UCSD-AML1 (cell line): ENCODE measurements around the gene PSTPIP1.

Experiments used
- DNase-seq: peaks from one replicate; lab custom pipeline; 2025; ENCODE audit not compliant: unreplicated experiment; lab: John Stamatoyannopoulos, UW

The PSTPIP1 gene

GRCh38 chr15:76978522-76979330 lies 16.2 kb upstream of the PSTPIP1 start:
- DNase-seq: no peak

DNA sequence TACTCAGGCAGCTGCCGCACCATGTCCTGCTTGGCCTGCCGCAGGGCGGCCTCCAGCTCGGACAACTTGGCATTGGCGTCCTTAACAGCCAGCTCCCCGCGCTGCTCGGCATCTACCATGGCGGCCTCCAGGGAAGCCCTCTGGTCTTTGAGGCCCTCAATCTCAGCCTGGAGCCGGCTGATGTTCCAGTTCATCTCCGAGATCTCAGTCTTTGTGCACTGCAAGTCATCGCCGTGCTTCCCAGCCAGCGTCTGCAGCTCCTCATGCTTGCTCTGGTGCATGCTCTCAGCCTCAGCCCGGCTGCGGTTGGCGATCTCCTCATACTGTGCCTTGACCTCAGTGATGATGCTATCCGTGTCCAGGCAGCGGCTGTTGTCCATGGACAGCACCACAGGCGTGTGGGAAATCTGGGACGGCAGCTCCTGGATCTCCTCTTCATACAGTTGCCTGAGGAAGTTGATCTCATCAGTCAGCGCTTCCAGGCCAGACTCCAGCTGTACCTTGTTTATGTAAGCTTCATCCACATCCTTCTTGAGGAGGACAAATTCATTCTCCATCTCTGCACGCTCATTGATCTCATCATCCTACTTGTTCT lies 15.5 kb upstream of the PSTPIP1 start:
- no peak for DNase-seq

DNA sequence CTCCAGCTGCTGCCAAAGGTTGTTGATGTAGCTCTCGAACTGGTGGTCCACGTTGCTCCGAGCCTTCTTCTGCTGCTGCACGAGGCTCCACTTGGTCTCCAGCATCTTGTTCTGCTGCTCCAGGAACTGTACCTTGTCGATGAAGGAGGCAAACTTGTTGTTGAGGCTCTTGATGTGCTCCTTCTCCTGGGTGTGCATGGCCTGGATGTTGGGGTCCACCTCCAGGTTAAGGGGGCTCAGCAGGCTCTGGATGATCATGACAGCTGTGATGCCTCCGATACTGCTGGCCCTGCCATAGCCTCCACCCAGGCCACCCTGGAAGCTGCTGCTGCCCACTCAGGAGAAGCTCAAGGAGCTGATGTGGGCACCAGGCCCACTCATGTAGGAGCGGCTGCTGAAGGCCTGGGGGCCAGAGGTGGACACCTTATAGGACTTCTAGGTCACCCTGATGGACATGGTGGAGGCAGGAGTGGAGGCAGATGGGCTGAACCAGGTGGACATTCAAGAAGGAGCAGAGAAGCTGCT lies 14.9 kb upstream of the PSTPIP1 start:
- DNase-seq: no peak

GRCh38 chr15:76982356-76982755 lies 12.6 kb upstream of the PSTPIP1 start:
- no peak for DNase-seq

GRCh38 chr15:76982756-76983155 lies 12.2 kb upstream of the PSTPIP1 start:
- no peak for DNase-seq

DNA sequence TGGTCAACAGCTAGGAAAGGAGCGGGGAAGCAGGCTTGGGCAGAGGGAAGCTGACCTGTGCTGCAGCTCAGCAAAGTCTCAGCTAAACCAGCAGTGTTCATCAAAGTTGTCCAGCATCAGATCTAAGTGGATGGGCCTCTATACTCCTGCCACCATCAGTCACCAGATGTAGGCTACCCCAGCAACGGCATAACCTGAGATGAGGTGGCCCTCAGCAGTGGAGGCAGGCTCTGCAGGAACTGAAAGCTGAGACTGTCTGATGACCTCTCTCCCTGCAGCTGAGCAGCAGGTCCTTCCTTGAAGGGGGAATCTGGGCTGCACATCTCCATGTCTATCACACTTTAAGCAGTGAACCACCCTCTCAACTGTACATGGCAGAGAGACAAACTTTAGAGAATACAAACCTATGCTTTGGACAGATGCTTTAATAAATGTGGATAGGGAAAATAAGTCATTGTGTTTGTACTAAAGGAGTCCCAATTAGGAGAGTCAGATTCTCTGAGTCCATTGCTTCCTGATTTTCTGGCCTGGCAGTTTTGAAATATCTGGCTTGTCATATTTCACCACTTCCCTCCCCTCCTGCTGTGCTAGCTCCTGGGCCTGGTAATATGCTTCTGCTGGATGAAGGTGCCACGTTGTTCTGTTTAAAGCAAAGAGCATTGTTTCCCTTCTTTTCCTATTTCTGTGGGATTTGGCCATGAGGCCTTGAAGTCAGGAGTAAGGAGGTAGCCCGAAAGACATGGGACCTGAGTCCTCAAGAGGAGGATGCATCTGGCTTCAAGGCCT lies 11.1 kb upstream of the PSTPIP1 start:
- DNase-seq: peak; percentile 25

GRCh38 chr15:76986743-76987142 lies 8.2 kb upstream of the PSTPIP1 start:
- DNase-seq: no peak

GRCh38 chr15:76987276-76987675 lies 7.7 kb upstream of the PSTPIP1 start:
- DNase-seq: no peak

DNA sequence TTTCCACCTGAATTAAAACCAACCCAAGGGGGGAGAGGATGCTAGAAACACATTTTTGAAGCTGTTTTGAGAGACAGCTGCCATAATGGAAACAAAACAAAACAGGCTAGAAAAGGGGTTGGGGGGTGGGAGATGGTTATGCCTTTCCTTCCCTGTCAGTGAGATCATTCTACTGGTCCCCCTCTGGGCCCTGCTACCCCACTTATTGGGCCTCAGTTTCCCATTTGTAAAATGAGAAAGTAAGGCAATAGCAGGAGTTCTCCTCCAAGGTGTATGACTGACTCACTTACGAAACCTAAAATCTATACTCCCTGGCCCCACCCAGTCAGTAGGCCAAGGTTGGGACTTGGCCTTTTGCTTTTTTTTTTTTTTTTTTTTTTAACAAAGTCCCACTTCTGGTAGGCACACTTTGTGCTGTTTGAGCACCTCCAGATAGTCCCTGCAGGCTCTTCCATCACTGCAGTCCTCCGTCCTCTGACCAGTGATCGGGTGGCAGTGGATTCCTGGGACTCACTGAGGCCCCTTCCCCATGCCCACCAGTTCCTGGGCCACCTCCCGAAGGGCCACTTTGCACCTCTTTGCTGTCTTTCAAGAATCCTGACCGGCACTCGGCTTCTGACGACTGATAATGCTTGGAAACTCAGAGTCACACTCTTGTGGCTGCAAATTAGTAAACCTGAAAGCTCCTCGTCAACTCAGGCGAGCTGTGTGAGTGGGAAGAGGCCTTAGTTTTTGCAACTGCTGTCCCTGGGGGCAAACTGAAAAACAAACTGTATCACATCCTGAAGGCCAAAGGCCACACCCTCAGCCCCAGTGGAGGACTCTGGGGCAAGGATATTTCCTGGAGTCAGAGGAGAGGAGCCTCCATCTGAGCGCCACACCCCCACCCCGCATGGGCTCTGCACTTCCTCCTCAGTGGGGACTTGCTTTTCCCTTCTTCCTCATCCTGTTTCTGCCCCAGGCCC lies 6.7 kb upstream of the PSTPIP1 start:
- peak; percentile 86 for DNase-seq

GRCh38 chr15:76988867-76989780 lies 5.8 kb upstream of the PSTPIP1 start:
- peak; percentile 75 for DNase-seq

GRCh38 chr15:76991048-76991447 lies 3.9 kb upstream of the PSTPIP1 start:
- peak; percentile 30 for DNase-seq

GRCh38 chr15:76991741-76992645 lies 2.9 kb upstream of the PSTPIP1 start:
- no peak for DNase-seq

GRCh38 chr15:76993114-76993725 lies 1.7 kb upstream of the PSTPIP1 start:
- no peak for DNase-seq

GRCh38 chr15:76994001-76994400 lies 925 bp upstream of the PSTPIP1 start:
- DNase-seq: peak; percentile 36

DNA sequence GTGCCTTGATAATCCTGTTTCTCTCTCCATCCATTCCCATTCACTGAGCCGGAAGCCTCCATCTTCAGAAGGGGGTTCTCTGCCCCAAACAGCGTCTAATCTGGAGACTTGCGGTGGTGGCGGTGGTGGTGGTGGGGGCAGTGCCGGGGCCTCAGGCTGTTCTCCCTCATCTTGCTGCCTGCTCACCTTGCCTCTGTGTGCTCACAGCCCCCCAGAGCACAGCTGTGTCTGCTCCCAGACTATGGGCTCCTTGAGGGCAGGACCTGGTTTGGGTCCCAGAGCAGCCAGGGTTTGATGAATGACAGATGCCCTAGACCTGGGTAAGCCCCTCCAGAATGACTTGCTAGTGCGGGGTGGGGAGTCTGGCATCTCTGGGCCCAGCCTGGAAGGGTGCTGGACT lies 430 bp upstream of the PSTPIP1 start:
- no peak for DNase-seq

- no peak for DNase-seq
These were observed 1.2 kb downstream of the PSTPIP1 start for GRCh38 chr15:76996076-76996525.

GRCh38 chr15:76996526-76997401 lies 1.8 kb downstream of the PSTPIP1 start:
- DNase-seq: peak; percentile 67
